SK-N-SH (cell line): ENCODE data around the gene PMVK.

Experiments
- CTCF ChIP-seq: fragments of 200-600 bp; sonication (generic); IDR thresholded peaks from 2 replicates; pipeline ENCODE4 v1.6.1; 2017; ENCODE audit warnings: antibody characterized with exemption, mild to moderate bottlenecking, moderate library complexity
- MAX ChIP-seq: IDR thresholded peaks from 2 replicates; pipeline ENCODE4 v1.4.0; 2012; ENCODE audit warnings: low read depth
- USF2 ChIP-seq: fragments of 150-350 bp; IDR thresholded peaks from 2 replicates; pipeline ENCODE4 v1.6.1; 2017; ENCODE audit warnings: antibody characterized with exemption, low read length, low read depth, borderline replicate concordance

- TF ChIP-seq CTCF (no peak), USF2 (no peak), MAX (no peak; the same call in 1 of the 2 replicates)
Observed at GRCh38 chr1:154956544-154956941, 20.0 kb upstream of the PMVK start.
